Muscle of arm (tissue), 12 donors: ENCODE results near the gene C19orf73. TPM values are rescaled to one million over a fixed set of nuclear protein-coding genes. Genes with fewer than 3 reads are reported as not detected.
A peak's percentile ranks its signal among the peaks of the same experiment; 100 is the strongest.
"Not testable (repeated sequence)": the region's sequence is repeated elsewhere in the genome, so short reads cannot be mapped to it uniquely, and the experiment has no call there.

Experiments
- DNase-seq: peaks from one replicate; pipeline ENCODE4 v3.0.0-alpha.2; 2013
- polyA plus RNA-seq, 12 donors: library from polyadenylated mRNA; unstranded; fragments of 120-200 nt; gene quantifications; one replicate each; pipeline ENCODE4 v1.2.1, GENCODE V29; 2013; ENCODE audit not compliant: insufficient read length in 12 of 12

C19orf73 gene
- polyA plus RNA-seq, 12 donors = 0.25 to 1.3 (median 0.53) TPM; not detected in 2

- no peak for DNase-seq
Measured at GRCh38 chr19:49126575-49126974, 7.6 kb upstream of the C19orf73 start.

- DNase-seq = no peak
Measured at GRCh38 chr19:49125025-49125731, 6.2 kb upstream of the C19orf73 start.

- DNase-seq = not testable (repeated sequence)
Measured at GRCh38 chr19:49123285-49123684, 4.3 kb upstream of the C19orf73 start.

GRCh38 chr19:49121841-49122240 lies 2.9 kb upstream of the C19orf73 start:
- DNase-seq = not testable (repeated sequence)

- DNase-seq = no peak
Measured at GRCh38 chr19:49120868-49121267, 1.9 kb upstream of the C19orf73 start.

- no peak for DNase-seq
Measured at GRCh38 chr19:49120325-49120683, 1.4 kb upstream of the C19orf73 start.

GRCh38 chr19:49119411-49120324 lies 725 bp upstream of the C19orf73 start, which contains the start of gene PPFIA3:
Gene PPFIA3 (plus strand): TSS chr19:49119544. CDS start chr19:49127874, 8,330 bp downstream.
- DNase-seq = peak; percentile 72

GRCh38 chr19:49117677-49118564 lies 1.0 kb downstream of the C19orf73 start:
- no peak for DNase-seq

- no peak for DNase-seq
Measured at GRCh38 chr19:49116544-49116943, 2.4 kb downstream of the C19orf73 start.

GRCh38 chr19:49114630-49115363 lies 4.1 kb downstream of the C19orf73 start:
- DNase-seq = peak; percentile 59

GRCh38 chr19:49113762-49114629 lies 4.9 kb downstream of the C19orf73 start, which contains the start of gene LIN7B:
Gene LIN7B (plus strand): TSS chr19:49114370. CDS start chr19:49114405, 35 bp downstream.
- DNase-seq = peak; percentile 39

- DNase-seq = no peak
Measured at GRCh38 chr19:49111218-49111998, 7.5 kb downstream of the C19orf73 start.

- no peak for DNase-seq
Measured at GRCh38 chr19:49110567-49110966, 8.4 kb downstream of the C19orf73 start.

GRCh38 chr19:49109569-49110233 lies 9.2 kb downstream of the C19orf73 start:
- DNase-seq = no peak

GRCh38 chr19:49109051-49109450 lies 9.9 kb downstream of the C19orf73 start:
- DNase-seq = no peak

- no peak for DNase-seq
Measured at GRCh38 chr19:49107625-49108459, 11.1 kb downstream of the C19orf73 start.

- DNase-seq = no peak
Measured at GRCh38 chr19:49106648-49107135, 12.3 kb downstream of the C19orf73 start.
